ENCODE measurements around the gene NRXN2.

Gene NRXN2

GRCh38 chr11:64643256-64643881 is 79.6 kb downstream of the NRXN2 start:
- Histone ChIP-seq H3K9me3 (ENCODE audit: control insufficient read depth, insufficient read depth, low read depth, low read length) (no peaks in the 10 kb centered on the region), H3K36me3 (ENCODE audit: control insufficient read depth in 2 of 2, insufficient read depth in 1 of 2, low read length in 2 of 2) (no peaks in the 10 kb centered on the region), H3K4me3 (ENCODE audit: low read depth, low read length) (peak overlapping the region; percentile 29), H3K4me1 (ENCODE audit: control insufficient read depth, insufficient read depth, low read length) (no peaks in the 10 kb centered on the region), H3K27ac (ENCODE audit: extremely low read depth, low read depth, low read length) (no peak overlapping the region)
- POLR2A ChIA-PET, result interaction anchor here (0.6 to 0.7 kb wide), 2 partner anchors 76 to 288 kb away, joined by 3 to 5 read pairs; no protein-coding TSS in a partner anchor
- CTCF ChIA-PET, result interaction anchor here (0.5 kb wide), 1 partner anchor 1111 kb away, joined by 3 read pairs; no protein-coding TSS in a partner anchor
- TF ChIP-seq ZNF513 (tag by site-specific recombination; IDR thresholded peaks at IDR 0.05), result no peak
- TF ChIP-seq WT1 (tag by site-specific recombination; IDR thresholded peaks at IDR 0.05), result peak; percentile 22; the same call in 1 of the 2 replicates
- TF ChIP-seq SP2 (tag by site-specific recombination; IDR thresholded peaks at IDR 0.05), result 0 out of 2 replicates have a peak, but pooled peaks have one; percentile 9
- TF ChIP-seq ZNF777 (tag by site-specific recombination; IDR thresholded peaks at IDR 0.05; ENCODE audit: borderline replicate concordance), result no peak; the same call in 1 of the 2 replicates
- TF ChIP-seq ZNF398 (tag by site-specific recombination; IDR thresholded peaks at IDR 0.05), result peak; percentile 84
- peak; percentile 44 for TF ChIP-seq ZBTB26 (tag by site-specific recombination; optimal IDR thresholded peaks at IDR 0.05)

- ChIA-PET CTCF (interaction anchor here (0.5 to 1.1 kb wide), 3 partner anchors 10 to 1112 kb away, joined by 3 to 6 read pairs (median 4); no protein-coding TSS in a partner anchor), POLR2A (no interaction called here)
- Histone ChIP-seq H3K4me1 (ENCODE audit: control insufficient read depth, insufficient read depth, low read length) (no peaks in the 10 kb centered on the region), H3K4me3 (ENCODE audit: low read depth, low read length) (peak overlapping the region; percentile 20), H3K9me3 (ENCODE audit: control insufficient read depth, insufficient read depth, low read depth, low read length) (no peaks in the 10 kb centered on the region), H3K27ac (ENCODE audit: extremely low read depth, low read depth, low read length) (no peak overlapping the region), H3K36me3 (ENCODE audit: control insufficient read depth in 2 of 2, insufficient read depth in 1 of 2, low read length in 2 of 2) (no peaks in the 10 kb centered on the region)
- TF ChIP-seq GLIS2 (tag by site-specific recombination; IDR thresholded peaks at IDR 0.05), result peak; percentile 8; the same call in 1 of the 2 replicates
- TF ChIP-seq ZBTB20 (tag by site-specific recombination; IDR thresholded peaks at IDR 0.05), result no peak
- peak; percentile 68; the same call in 1 of the 2 replicates for TF ChIP-seq ZNF777 (tag by site-specific recombination; IDR thresholded peaks at IDR 0.05; ENCODE audit: borderline replicate concordance)
Observed at GRCh38 chr11:64642871-64643255, 80.1 kb downstream of the NRXN2 start.

GRCh38 chr11:64642418-64642735 is 80.6 kb downstream of the NRXN2 start:
- POLR2A ChIA-PET, result no interaction called here
- TF ChIP-seq GLIS1 (tag by site-specific recombination; IDR thresholded peaks at IDR 0.05), result peak; percentile 48; the same call in 1 of the 2 replicates
- no peak for TF ChIP-seq GLI2 (tag by site-specific recombination; IDR thresholded peaks at IDR 0.05; ENCODE audit: borderline replicate concordance, low read depth)
- no peak for TF ChIP-seq OVOL3 (tag by site-specific recombination; IDR thresholded peaks at IDR 0.05)
- peak; percentile 30; the same call in 1 of the 2 replicates for TF ChIP-seq ZFHX2 (tag by site-specific recombination; conservative IDR thresholded peaks at IDR 0.05)
- TF ChIP-seq ZNF529 (tag by site-specific recombination; IDR thresholded peaks at IDR 0.05; ENCODE audit: insufficient replicate concordance), result no peak
- TF ChIP-seq ZBTB48 (tag by site-specific recombination; IDR thresholded peaks at IDR 0.05), result no peak
- peak; percentile 29; the same call in 1 of the 2 replicates for TF ChIP-seq GLIS2 (tag by site-specific recombination; IDR thresholded peaks at IDR 0.05)
- TF ChIP-seq ZNF843 (tag by site-specific recombination; IDR thresholded peaks at IDR 0.05), result no peak
- no peak for TF ChIP-seq ZSCAN5A (tag by site-specific recombination; IDR thresholded peaks at IDR 0.05)
- TF ChIP-seq ZNF2 (tag by site-specific recombination; IDR thresholded peaks at IDR 0.05), result no peak
- no peak for TF ChIP-seq ZNF248 (tag by site-specific recombination; IDR thresholded peaks at IDR 0.05)
- TF ChIP-seq ZBTB26 (tag by site-specific recombination; optimal IDR thresholded peaks at IDR 0.05), result no peak

More at GRCh38 chr11:64642418-64642735, 80.6 kb downstream of the NRXN2 start:
- Histone ChIP-seq H3K9me3 (ENCODE audit: control insufficient read depth, insufficient read depth, low read depth, low read length) (no peaks in the 10 kb centered on the region), H3K36me3 (ENCODE audit: control insufficient read depth in 2 of 2, insufficient read depth in 1 of 2, low read length in 2 of 2) (no peaks in the 10 kb centered on the region), H3K4me1 (ENCODE audit: control insufficient read depth, insufficient read depth, low read length) (no peaks in the 10 kb centered on the region), H3K27ac (ENCODE audit: extremely low read depth, low read depth, low read length) (no peak overlapping the region), H3K4me3 (ENCODE audit: low read depth, low read length) (no peak overlapping the region)
- CTCF ChIA-PET, result interaction anchor here (0.8 to 1.1 kb wide), 2 partner anchors 10 to 193 kb away, joined by 4 to 6 read pairs; no protein-coding TSS in a partner anchor
